GM21526 (cell line): Measurements from ENCODE around the gene DNAH12.
"Not testable (repeated sequence)": the region's sequence is repeated elsewhere in the genome, so short reads cannot be mapped to it uniquely, and the experiment has no call there.

ENCODE experiments used
- ATAC-seq: cut with Tn5 transposase; IDR thresholded peaks from one replicate; pipeline ENCODE4 v1.9.1; 2021; ENCODE audit warnings: moderate library complexity; ENCODE audit not compliant: unreplicated experiment, low FRiP score

Gene DNAH12

GRCh38 chr3:57545636-57546268, 1.6 kb upstream of the DNAH12 start:
- ATAC-seq, result no peak

GRCh38 chr3:57538465-57538864, 5.7 kb downstream of the DNAH12 start:
- ATAC-seq, result no peak

GRCh38 chr3:57530071-57530608, 14.0 kb downstream of the DNAH12 start:
- ATAC-seq, result no peak

GRCh38 chr3:57518276-57518915, 25.7 kb downstream of the DNAH12 start:
- no peak for ATAC-seq

GRCh38 chr3:57512166-57512565, 32.0 kb downstream of the DNAH12 start:
- ATAC-seq, result no peak

- ATAC-seq, result no peak
Measured at GRCh38 chr3:57505901-57506300, 38.2 kb downstream of the DNAH12 start.

- no peak for ATAC-seq
Measured at GRCh38 chr3:57500506-57500905, 43.6 kb downstream of the DNAH12 start.

GRCh38 chr3:57497904-57498303, 46.2 kb downstream of the DNAH12 start:
- ATAC-seq, result no peak

- no peak for ATAC-seq
Measured at GRCh38 chr3:57484563-57484962, 59.6 kb downstream of the DNAH12 start.

GRCh38 chr3:57477193-57477592, 67.0 kb downstream of the DNAH12 start:
- ATAC-seq, result not testable (repeated sequence)

GRCh38 chr3:57464801-57465200, 79.3 kb downstream of the DNAH12 start:
- no peak for ATAC-seq

GRCh38 chr3:57464011-57464410, 80.1 kb downstream of the DNAH12 start:
- no peak for ATAC-seq

GRCh38 chr3:57451150-57451846, 92.8 kb downstream of the DNAH12 start:
- ATAC-seq, result no peak

GRCh38 chr3:57449276-57449847, 94.8 kb downstream of the DNAH12 start:
- not testable (repeated sequence) for ATAC-seq

- not testable (repeated sequence) for ATAC-seq
Measured at GRCh38 chr3:57448489-57448888, 95.7 kb downstream of the DNAH12 start.

- ATAC-seq, result no peak
Measured at GRCh38 chr3:57446318-57446841, 97.8 kb downstream of the DNAH12 start.

GRCh38 chr3:57444469-57444868, 99.7 kb downstream of the DNAH12 start:
- ATAC-seq, result no peak

GRCh38 chr3:57440144-57440543, 104.0 kb downstream of the DNAH12 start:
- ATAC-seq, result not testable (repeated sequence)

GRCh38 chr3:57438460-57438859, 105.7 kb downstream of the DNAH12 start:
- not testable (repeated sequence) for ATAC-seq

- ATAC-seq, result no peak
Measured at GRCh38 chr3:57436195-57436761, 107.9 kb downstream of the DNAH12 start.

GRCh38 chr3:57434041-57434440, 110.1 kb downstream of the DNAH12 start:
- ATAC-seq, result no peak
